CD8-positive, alpha-beta memory T cell (primary cell): ENCODE data around the gene SEMA6D. TPM values are rescaled to one million over a fixed set of nuclear protein-coding genes. Genes with fewer than 3 reads are reported as not detected.
A peak's percentile ranks its signal among the peaks of the same experiment; 100 is the strongest.

ENCODE experiments used
- CTCF ChIA-PET: fragments of 350-600 bp; sonication (Branson Sonifier 250); formaldehyde crosslinking; loops from one replicate; lab custom pipeline; 2021; ENCODE audit warnings: antibody characterized with exemption; lab: Charles Lee
- POLR2A ChIA-PET: fragments of 350-600 bp; sonication (Branson Sonifier 250); formaldehyde crosslinking; loops from one replicate; lab custom pipeline; 2021; ENCODE audit warnings: antibody characterized with exemption; lab: Charles Lee
- DNase-seq, 5 donors: peaks; one replicate each; pipeline versions ENCODE4 v3.0.0 to v3.0.0-alpha.2; 2020 to 2022; ENCODE audit warnings: mixed read lengths in 1 of 5
- H3K27ac ChIP-seq: one replicate; pipeline ENCODE4 v1.7.0; 2013; ENCODE audit warnings: low read depth, mild to moderate bottlenecking, low read length, moderate library complexity
- H3K27me3 ChIP-seq: 2 replicates; pipeline ENCODE4 v1.7.0; 2013; ENCODE audit warnings: low read length, mild to moderate bottlenecking; ENCODE audit not compliant: insufficient read depth, poor library complexity, severe bottlenecking
- H3K36me3 ChIP-seq: 2 replicates; pipeline ENCODE4 v1.7.0; 2013; ENCODE audit warnings: mild to moderate bottlenecking, low read length, moderate library complexity; ENCODE audit not compliant: insufficient read depth
- H3K4me1 ChIP-seq: 2 replicates; pipeline ENCODE4 v1.7.0; 2013; ENCODE audit warnings: mild to moderate bottlenecking, low read length, moderate library complexity; ENCODE audit not compliant: insufficient read depth
- H3K4me3 ChIP-seq: 2 replicates; pipeline ENCODE4 v1.7.0; 2013; ENCODE audit warnings: mild to moderate bottlenecking, low read length
- H3K9me3 ChIP-seq: 2 replicates; pipeline ENCODE4 v1.7.0; 2013; ENCODE audit warnings: mild to moderate bottlenecking, low read length
- H3K27ac Mint-ChIP-seq, 8 donors: one replicate each; pipeline ENCODE4 v1.8.0; 2020 to 2021; ENCODE audit warnings: mixed read lengths in 8 of 8, mild to moderate bottlenecking in 6 of 8, inconsistent platforms in 3 of 8, moderate library complexity in 3 of 8
- H3K27me3 Mint-ChIP-seq, 2 donors: one replicate each; pipeline ENCODE4 v1.8.0; 2020 to 2021; ENCODE audit warnings: mixed read lengths in 2 of 2, mild to moderate bottlenecking in 1 of 2, moderate library complexity in 1 of 2
- H3K36me3 Mint-ChIP-seq, 3 donors: one replicate each; pipeline ENCODE4 v1.8.0; 2020 to 2021; ENCODE audit warnings: mixed read lengths in 3 of 3, inconsistent platforms in 1 of 3, mild to moderate bottlenecking in 1 of 3
- H3K4me1 Mint-ChIP-seq, 3 donors: one replicate each; pipeline ENCODE4 v1.8.0; 2020 to 2021; ENCODE audit warnings: mixed read lengths in 3 of 3, inconsistent platforms in 1 of 3, mild to moderate bottlenecking in 1 of 3
- H3K4me3 Mint-ChIP-seq, 7 donors: one replicate each; pipeline ENCODE4 v1.8.0; 2020 to 2021; ENCODE audit warnings: mixed read lengths in 7 of 7, mild to moderate bottlenecking in 6 of 7, moderate library complexity in 4 of 7, inconsistent platforms in 2 of 7
- H3K9me3 Mint-ChIP-seq, 5 donors: one replicate each; pipeline ENCODE4 v1.8.0; 2020 to 2022; ENCODE audit warnings: mixed read lengths in 5 of 5, mild to moderate bottlenecking in 3 of 5, moderate library complexity in 2 of 5, inconsistent platforms in 1 of 5
- polyA plus RNA-seq: library from polyadenylated mRNA; unstranded; fragments of 300-500 nt; fragmentation: Illumina TruSeq; gene quantifications from one replicate; pipeline ENCODE4 v1.2.3, GENCODE V29; 2021
- total RNA-seq, 2 experiments: library from RNA; stranded (reverse); gene quantifications; one replicate each; pipeline ENCODE4 v1.2.3, GENCODE V29; 2021

The SEMA6D gene, protein sequence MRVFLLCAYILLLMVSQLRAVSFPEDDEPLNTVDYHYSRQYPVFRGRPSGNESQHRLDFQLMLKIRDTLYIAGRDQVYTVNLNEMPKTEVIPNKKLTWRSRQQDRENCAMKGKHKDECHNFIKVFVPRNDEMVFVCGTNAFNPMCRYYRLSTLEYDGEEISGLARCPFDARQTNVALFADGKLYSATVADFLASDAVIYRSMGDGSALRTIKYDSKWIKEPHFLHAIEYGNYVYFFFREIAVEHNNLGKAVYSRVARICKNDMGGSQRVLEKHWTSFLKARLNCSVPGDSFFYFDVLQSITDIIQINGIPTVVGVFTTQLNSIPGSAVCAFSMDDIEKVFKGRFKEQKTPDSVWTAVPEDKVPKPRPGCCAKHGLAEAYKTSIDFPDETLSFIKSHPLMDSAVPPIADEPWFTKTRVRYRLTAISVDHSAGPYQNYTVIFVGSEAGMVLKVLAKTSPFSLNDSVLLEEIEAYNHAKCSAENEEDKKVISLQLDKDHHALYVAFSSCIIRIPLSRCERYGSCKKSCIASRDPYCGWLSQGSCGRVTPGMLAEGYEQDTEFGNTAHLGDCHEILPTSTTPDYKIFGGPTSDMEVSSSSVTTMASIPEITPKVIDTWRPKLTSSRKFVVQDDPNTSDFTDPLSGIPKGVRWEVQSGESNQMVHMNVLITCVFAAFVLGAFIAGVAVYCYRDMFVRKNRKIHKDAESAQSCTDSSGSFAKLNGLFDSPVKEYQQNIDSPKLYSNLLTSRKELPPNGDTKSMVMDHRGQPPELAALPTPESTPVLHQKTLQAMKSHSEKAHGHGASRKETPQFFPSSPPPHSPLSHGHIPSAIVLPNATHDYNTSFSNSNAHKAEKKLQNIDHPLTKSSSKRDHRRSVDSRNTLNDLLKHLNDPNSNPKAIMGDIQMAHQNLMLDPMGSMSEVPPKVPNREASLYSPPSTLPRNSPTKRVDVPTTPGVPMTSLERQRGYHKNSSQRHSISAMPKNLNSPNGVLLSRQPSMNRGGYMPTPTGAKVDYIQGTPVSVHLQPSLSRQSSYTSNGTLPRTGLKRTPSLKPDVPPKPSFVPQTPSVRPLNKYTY
- total RNA-seq (not detected), polyA plus RNA-seq (not detected)

DNA sequence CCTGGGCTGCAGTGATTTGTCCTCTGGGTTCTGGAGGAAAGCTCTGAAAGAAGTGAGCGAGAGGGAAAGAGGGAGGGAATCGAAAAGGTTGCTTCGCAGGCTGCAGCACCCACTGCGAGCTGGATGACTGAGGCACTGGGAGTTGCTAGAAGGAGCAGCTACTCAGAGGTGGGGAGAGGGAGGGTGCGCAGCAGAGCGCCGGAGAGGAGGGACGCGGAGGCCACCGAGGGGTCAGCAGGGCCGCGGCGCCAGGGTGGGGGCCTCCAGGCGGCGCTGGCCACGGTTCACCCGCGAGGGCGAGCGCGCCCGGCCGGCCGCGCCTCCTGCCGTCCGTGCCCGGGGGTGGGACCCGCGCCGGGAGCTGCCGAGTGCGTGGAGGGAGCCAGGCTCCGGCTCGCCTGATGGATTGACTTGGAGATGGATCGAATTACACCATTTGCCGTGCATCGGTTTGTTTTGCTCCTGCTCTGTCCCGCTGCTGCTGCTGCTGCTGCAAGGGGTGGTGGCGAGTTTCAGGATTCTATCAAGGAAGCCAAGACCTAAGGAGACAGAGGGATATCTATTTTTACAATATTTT is at the start of gene SEMA6D:
Gene SEMA6D (plus strand): TSS at position 470 of the 577 bp plus-strand sequence. CDS start 42,294 bp downstream, outside the sequence.
- H3K4me3 Mint-ChIP-seq = peak within 1 kb of the TSS in 1 of 7 donors; percentile 73
- no peak within 1 kb of the TSS for H3K27ac Mint-ChIP-seq
- ChIA-PET POLR2A (no interaction called here), CTCF (no interaction called here)
- Histone ChIP-seq H3K4me3 (no peak within 1 kb of the TSS), H3K36me3 (no peaks in the 10 kb centered on the region), H3K9me3 (no peaks in the 10 kb centered on the region), H3K4me1 (no peaks in the 10 kb centered on the region), H3K27ac (no peak within 1 kb of the TSS), H3K27me3 (no peaks in the 10 kb centered on the region)
- DNase-seq = no peak
- H3K9me3 Mint-ChIP-seq = peaks cover 0 to 10% (median 4%) of the 10 kb centered on the region in 5 donors
- H3K36me3 Mint-ChIP-seq = no peaks in the 10 kb centered on the region
- H3K27me3 Mint-ChIP-seq = peaks cover 28 to 55% of the 10 kb centered on the region in 2 donors
- H3K4me1 Mint-ChIP-seq = no peaks in the 10 kb centered on the region

DNA sequence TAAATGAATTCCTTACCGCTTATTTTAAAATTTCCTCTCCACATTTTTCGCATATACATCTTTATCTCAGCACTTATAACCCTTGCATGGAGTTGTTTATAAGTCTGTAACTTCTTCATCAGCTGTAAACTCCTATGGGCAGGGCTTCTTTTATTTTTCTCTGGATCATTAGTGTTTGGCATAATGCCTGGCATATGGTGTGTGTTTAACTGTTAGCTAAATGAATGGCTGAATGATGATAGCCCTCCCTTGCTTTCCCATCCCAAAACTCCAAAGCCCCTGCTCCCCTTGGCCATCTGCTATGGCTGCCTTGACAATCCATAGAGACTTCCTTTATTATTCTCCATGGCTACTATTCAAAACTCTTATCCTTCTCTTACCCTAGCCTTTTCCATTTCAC is 48.1 kb upstream of the SEMA6D start:
- peaks cover 0 to 2% (median 0%) of the 10 kb centered on the region in 5 donors for H3K9me3 Mint-ChIP-seq
- no peaks in the 10 kb centered on the region for H3K4me1 Mint-ChIP-seq
- POLR2A ChIA-PET = no interaction called here
- Histone ChIP-seq H3K4me3 (no peak overlapping the region), H3K36me3 (no peaks in the 10 kb centered on the region), H3K27ac (no peak overlapping the region), H3K9me3 (no peaks in the 10 kb centered on the region), H3K4me1 (no peaks in the 10 kb centered on the region), H3K27me3 (no peaks in the 10 kb centered on the region)
- H3K36me3 Mint-ChIP-seq = no peaks in the 10 kb centered on the region
- no peak for DNase-seq
- H3K4me3 Mint-ChIP-seq = no peak overlapping the region
- no peak overlapping the region for H3K27ac Mint-ChIP-seq
- no peaks in the 10 kb centered on the region for H3K27me3 Mint-ChIP-seq
- CTCF ChIA-PET = no interaction called here

DNA sequence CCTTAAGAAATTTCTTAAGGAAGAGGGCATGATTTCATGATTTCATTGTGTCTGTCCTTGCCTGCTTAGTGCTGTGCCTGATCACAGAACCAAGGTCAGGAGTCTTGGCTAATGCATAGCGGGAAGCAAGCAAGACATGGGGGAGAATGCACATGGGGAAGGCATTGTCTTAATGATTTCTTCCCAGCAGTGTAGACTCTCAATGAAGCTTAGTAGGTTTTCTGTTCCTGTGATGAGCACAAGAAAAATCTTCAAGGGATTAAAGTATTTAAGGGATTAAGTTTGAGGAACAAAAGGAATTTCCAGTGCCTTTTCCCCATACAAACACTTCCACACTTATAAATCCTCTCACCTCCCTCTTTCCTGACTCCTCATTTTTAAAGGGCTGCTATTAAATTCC is 46.9 kb upstream of the SEMA6D start:
- DNase-seq = no peak
- H3K27me3 Mint-ChIP-seq = no peaks in the 10 kb centered on the region
- POLR2A ChIA-PET = no interaction called here
- Histone ChIP-seq H3K27ac (no peak overlapping the region), H3K4me3 (no peak overlapping the region), H3K36me3 (no peaks in the 10 kb centered on the region), H3K27me3 (no peaks in the 10 kb centered on the region), H3K4me1 (no peaks in the 10 kb centered on the region), H3K9me3 (no peaks in the 10 kb centered on the region)
- CTCF ChIA-PET = no interaction called here
- no peaks in the 10 kb centered on the region for H3K4me1 Mint-ChIP-seq
- H3K36me3 Mint-ChIP-seq = no peaks in the 10 kb centered on the region
- H3K9me3 Mint-ChIP-seq = peaks cover 0 to 2% (median 1%) of the 10 kb centered on the region in 5 donors
- H3K27ac Mint-ChIP-seq = no peak overlapping the region
- no peak overlapping the region for H3K4me3 Mint-ChIP-seq

DNA sequence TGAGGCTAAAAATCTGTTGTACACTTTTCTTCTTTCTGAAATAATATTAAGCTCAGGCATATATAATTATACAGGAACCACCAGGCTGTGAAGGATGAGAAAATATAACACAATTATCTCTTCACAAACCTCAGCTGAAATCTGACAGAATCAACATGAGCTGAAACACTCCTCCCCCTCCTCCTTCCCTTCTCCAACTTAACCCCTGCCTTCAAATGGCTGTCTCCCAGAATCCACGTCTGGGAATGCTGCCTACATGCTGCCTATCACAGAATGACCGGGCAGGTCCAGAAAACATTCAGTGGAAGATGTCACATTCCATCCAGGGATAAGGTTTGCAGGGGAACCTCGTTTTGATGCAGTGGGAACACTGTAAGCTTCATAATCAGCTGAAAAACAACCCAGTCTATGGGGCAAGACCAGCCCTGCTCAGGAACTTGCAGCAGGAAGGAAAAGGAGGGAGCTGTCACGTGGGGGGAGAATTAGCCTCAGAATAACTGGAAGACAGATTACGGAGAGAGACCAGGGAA is 44.0 kb upstream of the SEMA6D start:
- no peak overlapping the region for H3K4me3 ChIP-seq
- Mint-ChIP-seq H3K9me3 (peaks cover 0 to 2% (median 1%) of the 10 kb centered on the region in 5 donors), H3K36me3 (no peaks in the 10 kb centered on the region), H3K4me3 (no peak overlapping the region), H3K27me3 (no peaks in the 10 kb centered on the region), H3K27ac (no peak overlapping the region), H3K4me1 (no peaks in the 10 kb centered on the region)
- no peaks in the 10 kb centered on the region for H3K9me3 ChIP-seq
- POLR2A ChIA-PET = no interaction called here
- DNase-seq = no peak
- H3K27ac ChIP-seq = no peak overlapping the region
- H3K36me3 ChIP-seq = no peaks in the 10 kb centered on the region
- no peaks in the 10 kb centered on the region for H3K27me3 ChIP-seq
- no peaks in the 10 kb centered on the region for H3K4me1 ChIP-seq
- CTCF ChIA-PET = no interaction called here

DNA sequence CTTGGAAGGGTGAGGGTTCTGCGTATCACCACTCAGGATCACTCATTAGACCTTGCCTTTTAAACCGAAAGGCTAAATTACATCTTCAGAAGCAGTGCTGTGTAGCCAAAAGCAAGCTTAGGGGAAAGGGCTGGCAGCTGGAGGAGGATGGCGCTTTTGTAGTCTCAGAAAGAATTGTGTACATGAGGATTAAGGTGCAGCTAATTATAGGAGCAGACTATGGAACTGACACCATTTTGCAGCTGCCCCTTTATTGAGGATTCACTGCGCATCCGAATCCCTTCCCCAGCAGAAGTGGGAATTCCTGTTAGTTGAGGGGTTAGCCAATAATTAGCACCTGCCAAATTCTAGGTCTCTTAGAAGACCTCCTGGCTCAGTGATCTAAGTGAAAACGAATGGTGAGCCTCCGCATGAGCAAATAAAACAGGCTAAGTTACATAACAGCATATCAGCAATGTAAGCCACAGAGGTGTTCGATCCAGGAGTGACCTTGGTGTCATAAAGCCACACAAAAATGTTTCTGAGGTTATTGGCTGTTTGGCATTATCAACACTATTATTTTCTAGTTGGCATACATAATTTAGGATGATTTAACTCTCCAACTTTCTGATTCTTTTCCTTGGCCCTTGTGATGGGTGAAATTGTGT is 42.6 kb upstream of the SEMA6D start:
- H3K4me1 Mint-ChIP-seq = no peaks in the 10 kb centered on the region
- POLR2A ChIA-PET = no interaction called here
- CTCF ChIA-PET = no interaction called here
- no peaks in the 10 kb centered on the region for H3K27me3 ChIP-seq
- H3K9me3 Mint-ChIP-seq = peaks cover 0 to 2% (median 1%) of the 10 kb centered on the region in 5 donors
- H3K36me3 ChIP-seq = no peaks in the 10 kb centered on the region
- H3K36me3 Mint-ChIP-seq = no peaks in the 10 kb centered on the region
- no peak overlapping the region for H3K4me3 ChIP-seq
- no peak overlapping the region for H3K27ac ChIP-seq
- no peak overlapping the region for H3K4me3 Mint-ChIP-seq
- no peak overlapping the region for H3K27ac Mint-ChIP-seq
- H3K27me3 Mint-ChIP-seq = no peaks in the 10 kb centered on the region
- DNase-seq = no peak
- no peaks in the 10 kb centered on the region for H3K4me1 ChIP-seq
- no peaks in the 10 kb centered on the region for H3K9me3 ChIP-seq

DNA sequence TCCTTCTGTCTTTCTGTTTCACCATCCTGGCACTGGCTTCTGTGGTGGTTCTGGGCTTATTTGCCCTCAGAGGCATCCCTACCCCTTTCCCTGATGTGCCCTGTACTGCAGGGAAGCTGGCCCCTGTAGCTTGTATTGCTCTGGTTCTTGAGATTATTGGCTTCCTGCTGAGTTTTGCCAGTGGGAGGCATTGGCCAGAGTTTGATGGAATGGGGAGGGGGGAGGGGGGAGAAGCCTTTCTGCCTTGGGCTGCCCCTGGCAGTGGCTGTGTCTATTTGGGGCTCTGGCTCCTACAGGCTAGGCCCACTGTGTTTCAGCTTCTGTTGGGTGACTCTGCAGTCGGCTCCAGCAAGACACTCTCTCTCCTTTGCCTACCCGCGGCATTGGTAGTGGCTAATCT is 41.6 kb upstream of the SEMA6D start:
- Mint-ChIP-seq H3K4me1 (no peaks in the 10 kb centered on the region), H3K4me3 (no peak overlapping the region), H3K27ac (no peak overlapping the region), H3K9me3 (peaks cover 0 to 2% (median 0%) of the 10 kb centered on the region in 5 donors), H3K27me3 (no peaks in the 10 kb centered on the region), H3K36me3 (no peaks in the 10 kb centered on the region)
- H3K27ac ChIP-seq = no peak overlapping the region
- H3K36me3 ChIP-seq = no peaks in the 10 kb centered on the region
- H3K9me3 ChIP-seq = no peaks in the 10 kb centered on the region
- ChIA-PET CTCF (no interaction called here), POLR2A (no interaction called here)
- no peak for DNase-seq
- H3K4me3 ChIP-seq = no peak overlapping the region
- H3K4me1 ChIP-seq = no peaks in the 10 kb centered on the region
- H3K27me3 ChIP-seq = no peaks in the 10 kb centered on the region

DNA sequence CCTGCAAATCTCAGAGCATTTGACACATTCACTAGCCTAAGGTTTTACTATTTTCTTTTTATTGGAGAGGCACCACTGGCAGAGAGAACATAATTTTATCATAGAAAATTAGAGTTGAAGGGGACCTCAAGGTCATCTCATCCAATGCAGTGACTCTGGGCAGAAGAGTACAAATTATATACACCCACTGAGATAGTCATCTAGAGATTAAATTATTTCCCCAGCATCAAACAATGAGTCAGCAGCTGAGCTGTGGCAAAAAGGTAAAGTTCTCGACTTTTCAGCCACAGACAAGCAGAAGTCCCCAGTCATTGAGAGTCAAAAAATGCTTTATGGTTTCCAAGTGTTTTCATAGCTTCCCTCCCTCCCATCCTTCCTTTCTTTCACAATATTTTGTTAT is 39.3 kb upstream of the SEMA6D start:
- Histone ChIP-seq H3K4me1 (no peaks in the 10 kb centered on the region), H3K27me3 (no peaks in the 10 kb centered on the region), H3K9me3 (no peaks in the 10 kb centered on the region), H3K27ac (no peak overlapping the region), H3K4me3 (no peak overlapping the region), H3K36me3 (no peaks in the 10 kb centered on the region)
- ChIA-PET CTCF (no interaction called here), POLR2A (no interaction called here)
- DNase-seq = no peak
- Mint-ChIP-seq H3K4me3 (no peak overlapping the region), H3K36me3 (no peaks in the 10 kb centered on the region), H3K9me3 (peaks cover 0 to 2% (median 0%) of the 10 kb centered on the region in 5 donors), H3K27me3 (no peaks in the 10 kb centered on the region), H3K27ac (no peak overlapping the region), H3K4me1 (no peaks in the 10 kb centered on the region)
